Islet precursor cell (in vitro differentiated cells): ENCODE results near the gene TEAD3.

Experiments
- DNase-seq: peaks from one replicate; pipeline ENCODE4 v3.0.0-alpha.2; 2018

TEAD3 gene

DNA sequence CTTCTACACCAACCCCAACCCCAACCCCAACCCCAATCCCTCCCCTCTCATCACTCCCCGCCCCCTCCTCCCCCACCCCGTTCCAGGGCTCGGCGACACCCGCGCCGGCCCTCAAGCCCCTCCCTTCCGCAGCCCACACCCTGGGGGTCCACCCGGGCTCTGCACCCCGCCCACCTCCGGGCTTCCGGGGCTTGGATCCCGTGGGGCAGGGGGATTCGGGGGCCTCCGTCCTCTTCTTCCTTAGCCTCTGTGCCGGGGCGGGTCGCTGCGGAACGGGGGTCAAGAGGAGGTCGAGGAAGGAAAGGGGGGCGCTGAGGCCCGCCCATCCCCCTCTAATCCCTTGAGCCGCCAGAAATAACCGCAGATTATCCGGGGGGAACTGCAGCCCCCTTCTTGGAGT is 15.1 kb upstream of the TEAD3 start:
- DNase-seq = no peak

DNA sequence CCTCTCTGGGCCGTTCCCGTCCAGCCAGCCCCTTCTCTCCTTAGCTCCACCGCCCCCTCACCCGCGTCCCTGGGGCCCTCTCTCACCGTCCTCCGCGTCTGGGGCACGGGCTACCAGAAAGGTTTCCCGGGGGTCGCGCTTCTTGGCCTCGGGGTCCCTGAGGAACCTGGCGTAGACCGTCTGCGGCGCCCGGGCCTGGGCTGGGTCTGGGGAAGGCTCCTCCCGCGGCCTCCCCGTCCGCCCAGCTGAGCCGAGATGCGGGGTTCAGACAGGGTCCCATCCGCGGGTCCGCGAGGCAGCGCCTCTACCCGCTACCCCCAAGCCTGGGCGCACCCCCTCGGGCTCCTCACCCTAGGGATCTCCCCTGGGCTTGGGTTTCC is 14.7 kb upstream of the TEAD3 start:
- no peak for DNase-seq

DNA sequence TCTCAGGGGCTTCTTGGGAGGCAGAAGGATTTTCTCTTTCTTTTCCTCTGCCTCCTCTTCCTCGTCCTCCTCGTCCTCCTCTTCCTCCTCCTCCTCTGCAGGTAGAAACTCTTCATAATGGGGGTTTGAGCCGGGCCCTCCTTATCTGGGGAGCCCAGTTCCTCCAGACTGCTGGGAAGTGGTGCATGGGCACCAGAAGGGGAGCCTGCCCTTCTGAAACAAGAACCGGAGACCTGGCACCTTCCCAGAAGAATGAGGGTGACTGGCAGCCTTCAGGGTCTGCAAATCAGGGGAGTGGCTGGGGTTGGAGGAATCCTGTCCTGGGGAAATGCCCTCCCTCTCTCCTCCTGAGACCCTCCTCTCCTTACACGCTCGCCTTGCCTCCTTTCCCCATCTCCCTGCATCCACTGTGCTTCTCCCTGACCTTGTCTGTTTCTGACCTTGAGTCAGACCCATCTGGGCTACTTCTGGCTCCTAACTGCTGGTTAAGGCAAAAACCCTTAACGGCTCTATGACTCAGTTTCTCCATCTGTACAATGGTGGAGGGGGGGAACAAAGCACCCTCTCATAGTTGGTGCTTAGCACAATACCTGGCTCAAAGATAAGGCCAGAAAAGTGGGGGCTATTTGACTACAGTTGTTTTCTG is 14.2 kb upstream of the TEAD3 start:
- no peak for DNase-seq

DNA sequence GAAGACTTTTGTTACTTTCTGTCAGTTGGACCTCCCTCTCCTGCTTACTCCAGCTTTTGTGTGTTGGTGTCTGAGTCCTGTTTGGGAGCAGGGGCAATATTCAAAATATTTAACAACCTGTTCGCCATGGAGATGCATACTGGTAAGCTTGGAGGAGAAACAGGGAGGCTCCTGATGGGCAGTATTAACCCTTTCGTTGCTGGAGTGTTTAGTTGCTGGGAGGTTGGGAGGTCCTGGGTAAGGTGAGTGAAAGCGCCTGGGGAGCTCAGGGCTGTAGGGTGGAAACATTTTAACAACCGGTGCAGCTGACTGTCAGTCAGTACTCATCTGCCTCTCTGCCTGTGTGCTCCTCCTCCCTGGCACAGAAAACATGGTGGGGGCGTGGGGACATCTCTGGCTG is 11.7 kb upstream of the TEAD3 start:
- no peak for DNase-seq

DNA sequence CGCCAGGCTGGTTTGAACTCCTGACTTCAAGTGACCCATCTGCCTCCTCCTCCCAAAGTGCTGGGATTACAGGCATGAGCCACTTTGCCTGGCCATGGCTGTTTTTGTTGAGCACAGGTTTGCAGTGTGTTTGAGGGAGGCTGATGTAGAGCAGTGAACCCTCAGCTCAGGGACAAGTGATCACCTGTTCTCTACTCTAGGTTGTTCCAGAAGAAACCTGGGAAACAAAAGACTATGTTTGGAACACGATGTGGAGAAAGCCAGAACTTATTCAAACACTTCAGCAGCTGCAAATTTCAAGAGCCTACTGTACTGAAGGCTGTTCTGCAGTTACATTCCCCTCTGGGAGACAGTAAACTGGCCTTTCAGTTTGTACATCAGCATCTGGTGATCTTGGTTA is 11.1 kb upstream of the TEAD3 start:
- DNase-seq = no peak

DNA sequence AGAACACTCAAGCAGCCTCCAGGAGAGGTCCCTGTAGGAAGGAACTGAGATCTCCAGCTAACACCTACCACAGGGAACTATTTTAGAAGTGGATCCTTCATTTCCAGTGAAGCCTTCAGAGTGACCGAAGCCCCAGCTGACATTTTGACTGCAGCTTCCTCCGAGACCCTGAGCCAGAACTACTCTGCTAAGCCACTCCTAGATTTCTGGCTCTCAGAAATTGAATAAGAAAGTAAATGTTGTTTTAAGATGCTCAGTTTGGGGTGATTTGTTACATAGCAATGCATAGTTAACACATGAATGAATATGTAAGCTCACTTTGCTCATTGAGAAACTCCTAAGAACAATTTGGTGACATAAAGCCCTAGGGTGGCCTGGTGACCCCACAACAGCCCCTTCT is 10.3 kb upstream of the TEAD3 start:
- no peak for DNase-seq

DNA sequence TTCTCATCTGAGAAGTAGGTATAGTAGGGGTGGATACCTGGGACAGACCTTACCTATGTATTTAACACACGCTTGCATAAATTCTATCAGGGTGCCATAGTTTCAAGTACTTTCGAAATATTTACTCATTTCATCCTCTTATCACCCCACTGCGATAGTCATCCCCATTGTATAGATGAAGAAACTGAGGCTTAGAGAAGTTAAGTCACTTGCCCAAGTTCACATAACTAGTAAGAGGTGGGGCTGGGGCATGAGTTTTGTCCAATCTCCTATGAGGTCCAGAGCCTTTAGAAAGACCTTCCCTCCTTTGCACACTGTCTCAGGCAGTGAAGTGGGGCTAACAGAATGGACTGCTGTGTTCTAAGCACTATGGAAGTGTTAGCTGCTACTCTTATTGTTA is 9.7 kb upstream of the TEAD3 start:
- DNase-seq = no peak

DNA sequence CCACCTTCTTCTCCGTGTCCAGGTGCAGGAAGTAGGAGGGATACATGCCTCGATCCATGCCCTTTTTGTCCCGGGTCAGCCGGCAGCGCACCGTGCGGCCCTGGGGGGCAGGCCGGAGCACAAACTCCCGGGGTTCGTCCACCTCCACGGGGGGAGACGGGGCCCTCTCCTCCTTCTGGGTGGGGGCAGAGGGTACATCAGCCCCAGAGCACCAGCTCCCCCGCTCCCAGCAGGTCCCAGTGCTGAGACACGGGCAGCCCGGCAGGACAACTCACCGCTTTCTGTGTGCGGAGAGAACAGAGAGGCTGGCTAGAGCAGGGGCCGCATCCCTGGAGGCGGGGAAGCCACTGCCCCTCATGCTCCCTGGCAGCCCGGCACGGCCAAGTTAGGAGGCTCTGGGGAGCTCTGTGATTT is 9.1 kb upstream of the TEAD3 start:
- no peak for DNase-seq

DNA sequence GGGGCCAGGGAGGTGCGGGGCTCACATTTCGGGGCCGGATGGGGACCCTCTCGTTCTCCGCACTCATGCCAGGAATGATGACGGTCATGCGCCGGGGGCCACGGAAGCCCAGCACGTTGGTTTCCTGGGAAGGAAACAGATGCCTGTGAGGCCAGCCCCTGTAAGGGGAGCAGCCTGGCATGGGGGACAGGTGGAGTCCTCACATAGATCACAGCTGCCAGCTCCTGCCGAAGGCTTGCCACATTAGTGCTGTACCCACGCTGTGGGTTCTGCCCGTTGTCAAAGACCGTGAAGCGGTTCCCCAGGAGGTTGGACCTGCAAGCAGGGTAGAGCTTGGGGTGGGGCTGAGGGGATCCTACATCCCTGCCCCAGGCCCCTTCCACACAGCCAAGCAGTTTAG is 6.7 kb upstream of the TEAD3 start:
- no peak for DNase-seq

DNA sequence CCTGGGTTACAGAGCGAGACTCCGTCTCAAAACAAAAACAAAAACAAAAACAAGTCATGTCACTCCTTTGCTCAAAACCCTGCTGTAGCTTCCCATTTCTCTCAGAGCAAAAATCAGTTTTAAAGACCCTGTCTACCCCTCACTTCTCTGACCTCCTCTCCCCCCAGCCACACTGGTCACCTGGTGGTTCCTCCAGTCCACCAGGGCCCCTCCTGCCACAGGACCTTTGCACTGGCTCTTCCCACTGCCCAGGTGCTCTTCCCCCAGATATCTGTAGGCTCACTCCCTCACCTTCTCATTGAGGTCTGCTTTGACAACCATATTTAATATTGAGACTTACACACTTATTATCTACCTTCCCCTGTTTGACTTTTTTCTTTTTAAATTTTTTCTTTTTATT is 4.9 kb upstream of the TEAD3 start:
- no peak for DNase-seq

DNA sequence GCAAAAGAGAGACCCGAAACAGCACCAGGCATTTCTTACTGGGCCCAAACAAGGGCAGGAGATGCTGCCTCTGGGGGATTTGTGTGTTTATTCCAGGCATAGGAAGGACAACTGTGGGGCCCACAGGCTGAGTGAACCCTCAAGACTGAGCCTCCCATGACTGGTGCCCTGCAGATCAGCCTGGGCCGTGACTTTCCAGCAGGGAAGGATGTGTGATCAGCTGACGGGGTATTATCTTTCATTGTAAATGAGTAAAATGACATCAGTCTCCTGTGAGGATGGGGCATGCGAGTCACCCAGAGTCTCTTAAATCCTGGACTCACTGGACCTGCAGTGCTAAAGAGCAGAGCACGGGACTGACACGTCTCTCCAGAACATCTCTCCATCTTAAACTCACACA is 3.9 kb upstream of the TEAD3 start:
- peak; percentile 75 for DNase-seq

DNA sequence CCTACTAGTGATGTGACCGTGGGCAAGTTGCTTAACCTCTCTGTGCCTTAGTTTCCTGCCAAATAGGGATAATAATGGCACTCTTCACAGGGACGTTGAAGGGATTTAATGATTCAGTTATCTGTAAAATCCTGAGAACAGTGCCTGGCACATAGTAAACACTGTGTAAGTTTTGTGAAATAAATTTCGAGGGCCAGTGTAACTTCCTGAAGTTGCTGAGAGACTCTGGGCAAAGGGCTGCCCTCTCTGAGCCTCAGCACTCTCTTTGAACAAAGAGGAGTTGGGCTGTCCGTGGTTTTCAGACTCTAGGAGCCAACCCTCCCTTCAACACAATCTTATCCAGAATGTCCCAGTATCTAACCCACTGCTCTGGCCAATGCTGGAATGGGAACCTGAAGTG is 2.5 kb upstream of the TEAD3 start:
- DNase-seq = no peak

DNA sequence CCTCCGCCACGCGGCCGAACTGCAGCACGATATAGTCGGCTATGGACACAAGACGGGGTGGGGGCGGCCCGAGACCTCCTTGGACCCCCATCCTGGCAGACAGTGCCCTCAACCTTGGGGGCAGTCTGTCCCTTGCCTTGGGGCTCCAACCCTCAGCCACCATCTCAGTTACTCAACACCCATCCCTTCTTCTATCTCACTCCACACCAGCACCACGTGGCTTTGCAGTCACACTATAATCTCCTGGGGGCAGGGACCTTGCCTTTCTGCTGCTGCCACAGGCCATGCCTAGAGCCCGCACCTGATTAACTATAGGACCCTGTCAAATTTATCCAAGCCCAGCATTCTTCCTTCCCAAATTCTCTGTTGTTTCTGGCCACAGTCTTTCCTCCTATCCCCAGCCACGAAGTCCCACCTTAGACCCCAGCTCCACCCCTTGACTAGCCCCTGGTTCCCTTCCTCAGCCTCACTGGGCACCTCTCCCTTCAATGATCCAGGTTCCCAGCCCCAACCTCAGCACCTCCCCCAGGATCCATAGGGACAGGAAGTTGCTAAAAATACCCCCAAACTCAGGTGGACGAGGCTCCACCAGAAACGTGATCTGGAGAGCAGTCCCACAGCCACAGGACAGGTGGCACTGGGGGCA is 1.7 kb upstream of the TEAD3 start:
- no peak for DNase-seq

DNA sequence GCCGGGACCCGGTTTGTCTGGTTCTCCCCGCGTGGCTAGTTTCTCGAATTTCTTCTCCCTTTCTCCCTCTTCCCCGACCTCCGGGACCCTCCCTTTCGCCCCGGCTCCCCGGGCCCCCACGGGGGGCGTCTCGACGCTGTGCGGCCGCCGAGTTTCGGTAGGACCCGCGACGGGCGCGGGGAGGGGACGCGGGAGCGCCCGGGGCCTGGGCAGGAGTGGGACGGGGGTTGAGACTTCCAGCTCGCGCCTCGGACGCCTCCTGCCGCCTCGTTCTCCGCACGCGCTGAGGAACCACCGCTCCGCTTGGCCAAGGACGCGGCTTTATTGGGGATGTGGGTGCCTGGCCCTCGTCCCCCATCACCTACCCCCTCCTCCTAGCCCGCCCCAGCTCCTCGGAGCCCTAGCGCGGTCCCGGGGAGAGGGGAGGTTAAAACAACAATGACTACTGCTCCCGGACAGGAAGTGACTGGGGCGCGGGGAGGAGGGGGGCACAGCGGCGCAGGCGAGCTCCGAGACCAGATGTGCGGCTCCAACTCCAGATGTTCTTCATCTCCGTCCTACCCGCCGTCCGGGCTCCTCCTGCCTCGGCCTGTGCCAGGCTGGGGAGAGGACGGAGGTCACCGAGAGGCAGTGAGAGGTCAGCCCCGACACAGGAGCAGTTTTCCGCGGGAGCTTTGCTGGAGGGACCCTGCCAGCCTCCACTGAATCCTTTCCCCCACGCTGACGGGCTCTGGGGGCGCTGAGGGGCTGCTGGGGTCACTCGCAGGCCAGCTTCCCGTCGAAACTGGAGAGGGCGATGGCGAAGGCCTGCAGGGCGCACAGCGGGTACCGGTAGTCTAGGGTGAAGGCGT is 917 bp upstream of the TEAD3 start:
- peak; percentile 81 for DNase-seq

DNA sequence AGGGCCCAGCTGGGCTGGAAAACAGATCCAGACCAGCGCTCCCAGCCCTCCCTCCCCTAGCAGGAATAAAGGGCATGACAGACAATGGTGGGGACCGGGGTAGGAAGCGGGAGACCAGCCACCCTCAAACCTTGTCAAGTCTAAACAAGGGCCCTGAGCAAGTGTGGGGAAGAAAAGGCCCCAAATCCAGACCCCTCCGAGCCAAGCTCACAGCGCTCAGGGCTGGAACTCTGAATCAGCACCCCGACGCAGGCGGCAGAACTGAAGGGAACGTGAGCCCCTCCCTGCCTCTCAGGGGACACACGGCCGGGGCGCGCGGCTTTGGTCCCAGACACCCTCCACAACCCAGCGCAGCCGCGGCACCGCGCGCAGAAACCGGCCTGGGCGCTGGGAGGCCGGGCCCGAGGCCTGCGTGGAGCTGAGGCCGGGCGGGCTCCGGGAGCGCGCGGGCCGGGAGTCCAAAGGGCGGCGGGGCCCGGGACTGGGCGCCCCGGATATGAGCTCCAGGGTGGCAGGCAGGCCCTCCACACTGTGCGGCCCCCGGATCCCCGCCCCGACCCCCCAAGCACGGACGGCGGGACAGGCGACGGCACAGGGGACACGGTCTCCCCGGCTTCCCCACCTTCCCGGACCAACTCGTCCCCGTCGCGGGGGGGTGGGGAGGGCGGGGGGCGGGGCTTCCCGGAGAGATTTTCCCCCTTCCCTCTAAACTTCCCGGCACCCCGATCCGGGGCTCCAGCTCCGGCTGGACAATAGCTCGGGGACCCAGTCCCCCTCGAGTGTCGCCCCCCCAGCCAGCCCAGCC is 641 bp downstream of the TEAD3 start:
- peak; percentile 72 for DNase-seq

DNA sequence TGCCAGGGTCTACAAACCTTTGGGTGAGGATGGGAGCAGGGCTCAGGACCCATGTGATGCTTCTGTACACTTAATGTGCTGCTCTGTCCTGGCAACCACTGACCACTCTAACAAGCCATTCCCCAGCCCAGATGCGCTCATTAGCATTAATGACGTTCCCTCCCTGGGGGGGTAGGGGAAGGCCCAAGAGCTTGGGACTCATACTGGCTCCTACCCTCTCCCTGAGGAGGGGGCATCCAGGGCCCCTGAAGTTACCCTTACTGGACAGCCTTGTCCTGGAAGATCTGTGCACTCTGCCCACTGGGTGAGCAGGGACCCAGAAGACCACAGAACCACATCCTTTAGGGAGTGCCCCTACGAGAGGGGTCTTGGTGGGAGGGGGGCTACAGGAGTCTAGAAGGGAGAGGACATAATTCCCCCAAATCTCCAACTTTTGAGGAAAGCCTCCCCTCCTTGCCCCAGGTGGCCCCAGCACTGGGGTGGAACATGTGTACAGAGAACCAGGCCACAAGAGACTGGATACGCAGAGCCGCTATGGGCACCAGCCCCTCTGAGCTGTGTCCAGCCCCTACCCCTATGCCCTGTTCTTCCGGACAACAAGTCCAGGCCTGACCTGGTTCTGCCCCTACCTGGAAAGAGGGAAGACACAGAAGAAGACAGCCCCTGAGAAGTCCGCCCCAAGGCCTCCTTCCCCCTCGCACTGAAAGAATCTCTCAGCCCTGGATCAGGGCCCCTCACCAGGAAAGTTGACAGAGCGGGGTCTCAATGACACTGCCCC is 1.4 kb downstream of the TEAD3 start:
- no peak for DNase-seq

DNA sequence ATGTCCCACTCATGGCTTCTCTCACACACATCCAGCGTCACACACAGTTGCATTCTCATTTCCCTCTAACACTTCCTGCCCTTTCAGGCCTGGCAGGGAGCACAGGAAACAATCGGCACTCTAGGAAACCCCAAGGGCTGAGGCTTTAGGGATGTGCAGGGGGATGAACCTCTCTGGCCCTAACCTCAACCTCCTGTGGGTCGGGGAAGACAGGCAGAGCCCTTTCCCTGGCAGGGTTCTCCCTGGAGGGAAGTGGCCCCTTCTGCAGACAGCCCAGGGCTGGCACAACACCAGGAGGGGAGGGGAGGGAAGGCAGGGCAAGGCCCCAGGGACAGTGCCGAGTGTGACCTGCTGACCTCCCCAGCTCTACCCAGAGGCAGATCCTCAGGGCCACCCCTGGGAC is 2.7 kb downstream of the TEAD3 start:
- DNase-seq = no peak

DNA sequence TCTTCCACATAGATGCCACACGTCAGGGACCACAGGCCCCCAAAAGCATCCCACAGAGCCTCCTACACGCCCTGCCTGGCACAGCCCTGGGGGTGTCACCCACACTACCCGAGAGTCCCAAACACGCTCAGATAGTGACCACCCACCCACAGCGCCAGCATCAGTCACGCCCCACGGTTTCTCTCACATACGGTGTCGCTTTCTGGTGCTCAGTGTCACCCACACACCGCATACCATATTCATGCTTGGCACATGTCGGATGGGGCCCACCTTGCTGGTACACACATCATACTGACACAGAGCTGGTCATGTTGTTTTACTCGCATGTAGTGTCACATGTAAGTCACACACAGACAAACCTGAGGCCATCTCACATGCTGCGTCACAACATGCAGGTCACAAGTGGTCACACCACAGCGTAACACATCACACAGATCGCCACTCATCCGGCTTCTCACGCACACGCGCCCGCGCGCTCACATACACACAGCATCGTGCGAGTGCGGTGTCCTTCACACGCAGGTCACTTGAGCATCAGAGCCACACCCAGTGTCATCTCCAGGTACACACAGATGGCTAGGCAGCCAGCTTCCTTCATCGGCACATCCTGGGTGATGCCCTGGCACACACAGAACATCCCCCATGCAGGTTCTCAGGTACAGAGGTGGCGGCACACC is 3.4 kb downstream of the TEAD3 start:
- no peak for DNase-seq

DNA sequence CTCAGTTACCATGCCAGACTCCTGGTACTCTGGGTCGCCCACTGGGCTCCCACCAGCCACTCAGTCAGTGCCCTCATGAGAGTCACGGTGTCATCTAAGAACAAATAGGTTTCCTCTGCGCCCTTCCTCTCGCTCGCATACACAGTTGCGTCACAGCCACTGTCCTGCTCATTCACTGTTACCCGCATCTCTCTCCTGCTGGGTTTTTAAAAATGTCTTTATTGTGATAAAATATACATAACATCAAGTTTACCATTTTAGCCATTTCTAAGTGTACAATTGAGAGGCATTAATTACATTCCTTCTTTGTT is 4.0 kb downstream of the TEAD3 start:
- no peak for DNase-seq

DNA sequence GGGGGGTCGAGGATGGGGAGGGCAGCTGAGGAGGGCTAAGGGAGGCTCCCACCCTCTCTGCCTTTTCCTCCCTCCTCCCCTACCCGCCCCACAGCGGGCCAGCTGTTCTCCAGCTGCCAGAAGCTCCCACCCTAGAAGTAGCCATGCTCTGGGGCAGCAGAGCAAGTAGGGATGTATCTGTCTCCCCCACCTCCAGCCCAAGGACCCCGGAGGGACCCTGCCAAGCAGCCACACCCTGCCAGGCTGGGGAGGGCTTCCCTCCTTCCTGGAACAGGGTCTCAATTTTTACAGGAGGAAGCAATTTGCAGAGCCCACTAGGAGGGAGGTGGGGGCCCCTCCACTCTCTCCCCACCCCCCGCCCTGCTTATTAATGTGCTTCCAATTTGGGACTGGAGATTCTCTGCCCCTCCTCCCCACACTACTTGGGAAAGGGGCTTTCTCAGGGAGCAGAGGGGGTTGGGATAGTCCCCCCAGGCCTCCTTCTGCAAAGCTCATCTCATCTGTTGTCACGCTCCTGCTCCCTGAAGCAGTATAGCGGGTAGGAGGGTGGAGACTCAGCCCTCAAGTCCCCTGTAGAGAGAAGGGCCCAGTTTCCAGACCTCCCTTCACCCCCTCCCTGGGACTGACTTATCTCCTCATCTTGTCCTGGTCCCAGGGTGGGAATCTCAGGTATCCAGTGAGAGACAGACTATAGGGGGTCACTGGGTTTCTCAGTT is 4.5 kb downstream of the TEAD3 start:
- DNase-seq = no peak

DNA sequence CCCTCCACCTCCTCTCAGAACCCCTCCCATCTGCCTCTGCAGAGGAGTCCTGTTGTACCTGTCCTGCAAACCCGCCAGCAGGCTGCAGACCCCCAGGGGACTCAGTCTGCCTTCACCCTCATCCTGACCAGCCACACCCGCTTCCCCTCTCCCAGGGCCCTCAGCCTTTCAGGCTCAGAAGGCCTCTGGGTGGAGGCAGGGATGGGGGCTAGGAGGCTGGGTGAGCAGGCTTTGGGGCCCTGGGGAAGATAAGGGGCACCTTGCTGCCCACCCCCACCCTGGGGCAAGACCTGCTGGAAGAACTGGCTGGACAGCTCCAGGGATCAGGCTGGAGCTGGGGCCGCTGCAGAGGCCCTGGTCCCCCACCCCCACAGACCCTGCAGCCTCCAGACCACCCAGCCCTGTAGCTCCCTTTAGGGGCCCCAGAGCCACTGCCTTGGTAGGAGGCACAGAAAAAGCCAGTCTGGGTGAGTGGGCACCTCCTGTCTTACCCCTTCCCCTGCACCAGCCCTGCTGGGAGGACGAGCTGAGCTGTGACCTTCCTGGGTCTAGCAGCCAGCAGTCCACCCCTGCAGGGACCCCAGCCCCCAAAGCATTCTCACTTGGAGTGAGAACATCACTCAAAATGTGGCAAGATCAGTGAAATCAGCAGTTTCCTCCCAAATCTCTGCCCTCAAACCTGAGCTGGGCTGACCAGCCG is 5.2 kb downstream of the TEAD3 start:
- DNase-seq = peak; percentile 81
